Measurements from ENCODE around the gene CACTIN.
A peak's percentile ranks its signal among the peaks of the same experiment; 100 is the strongest.

CACTIN gene

DNA sequence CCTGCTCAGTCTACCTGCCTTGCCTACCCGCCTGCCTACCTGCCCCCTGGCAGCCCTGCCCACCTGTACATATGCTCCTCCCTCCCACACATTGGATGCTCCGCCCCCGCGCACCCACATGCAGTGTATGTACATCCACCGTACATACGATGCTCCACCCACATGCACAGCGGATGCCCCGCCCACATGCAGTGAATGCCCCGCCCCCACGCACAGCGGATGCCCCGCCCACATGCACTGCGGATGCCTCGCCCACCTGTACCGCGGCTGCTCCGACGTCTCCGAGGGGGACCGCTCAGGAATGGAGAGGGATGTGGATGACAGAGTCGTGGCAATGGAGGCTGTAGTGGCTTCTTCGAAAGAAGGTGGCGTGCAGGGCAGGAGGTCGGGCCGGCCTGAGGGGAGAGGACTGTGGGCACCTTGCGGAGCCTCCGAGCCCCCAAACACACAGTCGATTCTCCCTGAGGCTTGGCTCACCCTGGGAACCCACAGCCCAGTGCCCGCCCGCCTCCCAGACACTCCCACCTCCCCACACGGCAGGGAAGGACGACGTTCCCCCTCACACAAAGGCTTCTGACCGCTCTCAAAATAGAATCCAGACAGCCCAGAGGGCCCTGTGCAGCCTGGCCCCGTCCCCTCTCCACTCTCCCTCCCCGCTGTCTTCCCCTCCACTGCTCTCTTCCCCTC lies 16.5 kb upstream of the CACTIN start:
- TF ChIP-seq MAX (IDR thresholded peaks at IDR 0.05) (peak; percentile 61), EGR1 (IDR thresholded peaks at IDR 0.05) (peak; percentile 52; the same call in 1 of the 2 replicates), ZBTB7A (IDR thresholded peaks at IDR 0.05; ENCODE audit: low read depth) (no peak), CEBPB (IDR thresholded peaks at IDR 0.05) (no peak), TEAD4 (IDR thresholded peaks at IDR 0.05) (no peak)

GRCh38 chr19:3642296-3642695 lies 15.7 kb upstream of the CACTIN start:
- TF ChIP-seq EGR1 (IDR thresholded peaks at IDR 0.05) (no peak), ZBTB7A (IDR thresholded peaks at IDR 0.05; ENCODE audit: low read depth) (no peak), FOXM1 (IDR thresholded peaks at IDR 0.05; ENCODE audit: borderline replicate concordance, low read depth) (no peak), USF1 (IDR thresholded peaks at IDR 0.05) (no peak), CREB1 (IDR thresholded peaks at IDR 0.05; ENCODE audit: low read depth) (no peak), TEAD4 (IDR thresholded peaks at IDR 0.05) (no peak), TCF12 (IDR thresholded peaks at IDR 0.05; ENCODE audit: low read depth) (no peak), EP300 (IDR thresholded peaks at IDR 0.05; ENCODE audit: borderline replicate concordance) (no peak), TAF1 (IDR thresholded peaks at IDR 0.05; ENCODE audit: low read depth) (no peak), CEBPB (IDR thresholded peaks at IDR 0.05) (no peak), NFIC (IDR thresholded peaks at IDR 0.05) (no peak), MAX (IDR thresholded peaks at IDR 0.05) (no peak), YY1 (IDR thresholded peaks at IDR 0.05; ENCODE audit: low read depth) (no peak)
- TF ChIP-seq, protein P1, sequence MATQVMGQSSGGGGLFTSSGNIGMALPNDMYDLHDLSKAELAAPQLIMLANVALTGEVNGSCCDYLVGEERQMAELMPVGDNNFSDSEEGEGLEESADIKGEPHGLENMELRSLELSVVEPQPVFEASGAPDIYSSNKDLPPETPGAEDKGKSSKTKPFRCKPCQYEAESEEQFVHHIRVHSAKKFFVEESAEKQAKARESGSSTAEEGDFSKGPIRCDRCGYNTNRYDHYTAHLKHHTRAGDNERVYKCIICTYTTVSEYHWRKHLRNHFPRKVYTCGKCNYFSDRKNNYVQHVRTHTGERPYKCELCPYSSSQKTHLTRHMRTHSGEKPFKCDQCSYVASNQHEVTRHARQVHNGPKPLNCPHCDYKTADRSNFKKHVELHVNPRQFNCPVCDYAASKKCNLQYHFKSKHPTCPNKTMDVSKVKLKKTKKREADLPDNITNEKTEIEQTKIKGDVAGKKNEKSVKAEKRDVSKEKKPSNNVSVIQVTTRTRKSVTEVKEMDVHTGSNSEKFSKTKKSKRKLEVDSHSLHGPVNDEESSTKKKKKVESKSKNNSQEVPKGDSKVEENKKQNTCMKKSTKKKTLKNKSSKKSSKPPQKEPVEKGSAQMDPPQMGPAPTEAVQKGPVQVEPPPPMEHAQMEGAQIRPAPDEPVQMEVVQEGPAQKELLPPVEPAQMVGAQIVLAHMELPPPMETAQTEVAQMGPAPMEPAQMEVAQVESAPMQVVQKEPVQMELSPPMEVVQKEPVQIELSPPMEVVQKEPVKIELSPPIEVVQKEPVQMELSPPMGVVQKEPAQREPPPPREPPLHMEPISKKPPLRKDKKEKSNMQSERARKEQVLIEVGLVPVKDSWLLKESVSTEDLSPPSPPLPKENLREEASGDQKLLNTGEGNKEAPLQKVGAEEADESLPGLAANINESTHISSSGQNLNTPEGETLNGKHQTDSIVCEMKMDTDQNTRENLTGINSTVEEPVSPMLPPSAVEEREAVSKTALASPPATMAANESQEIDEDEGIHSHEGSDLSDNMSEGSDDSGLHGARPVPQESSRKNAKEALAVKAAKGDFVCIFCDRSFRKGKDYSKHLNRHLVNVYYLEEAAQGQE (IDR thresholded peaks at IDR 0.05; ENCODE audit: low read depth), result no peak

- TF ChIP-seq FOXM1 (IDR thresholded peaks at IDR 0.05; ENCODE audit: borderline replicate concordance, low read depth) (no peak), MAX (IDR thresholded peaks at IDR 0.05) (no peak), CEBPB (IDR thresholded peaks at IDR 0.05) (no peak), YY1 (IDR thresholded peaks at IDR 0.05; ENCODE audit: low read depth) (no peak), ZBTB7A (IDR thresholded peaks at IDR 0.05; ENCODE audit: low read depth) (no peak)
These were observed 15.1 kb upstream of the CACTIN start for GRCh38 chr19:3641515-3642269.

DNA sequence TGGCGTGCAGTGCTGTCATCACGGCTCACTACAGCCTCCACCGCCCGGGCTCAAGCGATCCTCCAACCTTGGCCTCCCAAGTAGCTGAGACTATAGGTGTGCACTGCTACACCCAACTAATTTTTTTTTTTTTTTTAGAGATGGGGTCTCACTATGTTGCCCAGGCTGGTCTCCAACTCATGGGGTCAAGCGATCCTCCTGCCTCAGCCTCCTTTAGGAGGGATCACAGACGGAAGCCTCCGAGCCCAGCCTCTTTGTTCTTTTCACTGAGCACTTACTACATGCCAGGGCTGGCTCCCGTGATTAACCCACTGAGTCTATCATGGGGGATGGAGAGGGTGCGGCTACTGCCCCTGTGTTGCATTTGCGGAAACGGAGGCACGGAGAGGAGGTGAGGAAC lies 12.9 kb upstream of the CACTIN start:
- TF ChIP-seq MAX (IDR thresholded peaks at IDR 0.05) (no peak), YY1 (IDR thresholded peaks at IDR 0.05; ENCODE audit: low read depth) (no peak)

- TF ChIP-seq CEBPB (IDR thresholded peaks at IDR 0.05) (no peak), TCF12 (IDR thresholded peaks at IDR 0.05; ENCODE audit: low read depth) (no peak), YY1 (IDR thresholded peaks at IDR 0.05; ENCODE audit: low read depth) (no peak), NFIC (IDR thresholded peaks at IDR 0.05) (no peak), EP300 (IDR thresholded peaks at IDR 0.05; ENCODE audit: borderline replicate concordance) (no peak), FOXM1 (IDR thresholded peaks at IDR 0.05; ENCODE audit: borderline replicate concordance, low read depth) (no peak), ZBTB7A (IDR thresholded peaks at IDR 0.05; ENCODE audit: low read depth) (no peak), MAX (IDR thresholded peaks at IDR 0.05) (no peak), TAF1 (IDR thresholded peaks at IDR 0.05; ENCODE audit: low read depth) (no peak)
These were observed 11.9 kb upstream of the CACTIN start for GRCh38 chr19:3638208-3639193.

DNA sequence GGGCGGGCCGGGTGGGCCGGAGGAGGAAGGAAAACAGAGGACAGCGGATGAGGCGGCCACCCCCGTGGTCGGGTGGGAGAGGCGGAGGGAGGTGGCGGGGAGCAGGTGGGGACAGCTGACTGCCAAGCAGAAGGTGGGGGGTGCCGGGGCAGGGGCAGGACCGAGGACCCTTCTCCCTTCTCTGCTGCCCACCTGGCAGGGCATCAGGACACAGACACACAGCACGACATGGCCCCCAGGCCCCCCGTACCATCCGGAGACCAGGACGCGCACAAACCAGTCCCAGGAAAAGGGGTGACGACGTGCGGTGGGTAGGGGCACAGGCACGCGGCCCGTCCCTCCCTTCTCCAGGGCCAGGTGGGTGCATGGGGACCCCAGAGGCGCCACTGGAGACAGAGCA lies 11.0 kb upstream of the CACTIN start:
- TF ChIP-seq CEBPB (IDR thresholded peaks at IDR 0.05) (no peak), YY1 (IDR thresholded peaks at IDR 0.05; ENCODE audit: low read depth) (no peak), FOXM1 (IDR thresholded peaks at IDR 0.05; ENCODE audit: borderline replicate concordance, low read depth) (no peak), CREB1 (IDR thresholded peaks at IDR 0.05; ENCODE audit: low read depth) (no peak), ZBTB7A (IDR thresholded peaks at IDR 0.05; ENCODE audit: low read depth) (no peak), USF1 (IDR thresholded peaks at IDR 0.05) (no peak), EGR1 (IDR thresholded peaks at IDR 0.05) (no peak), NFIC (IDR thresholded peaks at IDR 0.05) (no peak), RAD21 (IDR thresholded peaks at IDR 0.05; ENCODE audit: low read depth) (no peak), TAF1 (IDR thresholded peaks at IDR 0.05; ENCODE audit: low read depth) (no peak), TEAD4 (IDR thresholded peaks at IDR 0.05) (no peak), MAX (IDR thresholded peaks at IDR 0.05) (no peak)
- TF ChIP-seq, protein P1 (IDR thresholded peaks at IDR 0.05; ENCODE audit: low read depth), result no peak

Measured in Ishikawa (cell line).